GM12873 (cell line): ENCODE data around the gene PRDM16.

Source experiments
- CTCF ChIP-seq: IDR thresholded peaks from 2 replicates; pipeline ENCODE4 v1.5.1; 2012; ENCODE audit warnings: low read depth, mild to moderate bottlenecking, moderate library complexity, low read length, control low read depth; ENCODE audit not compliant: insufficient read depth; ENCODE audit errors: missing control alignments

Gene PRDM16

GRCh38 chr1:3359756-3360440, 290.9 kb downstream of the PRDM16 start:
- TF ChIP-seq CTCF = no peak

GRCh38 chr1:3360646-3361257, 291.7 kb downstream of the PRDM16 start:
- TF ChIP-seq CTCF = no peak

- TF ChIP-seq CTCF = no peak
These were observed 294.0 kb downstream of the PRDM16 start for GRCh38 chr1:3363023-3363422.

GRCh38 chr1:3363756-3364155, 294.8 kb downstream of the PRDM16 start:
- no peak for TF ChIP-seq CTCF

GRCh38 chr1:3364551-3364950, 295.5 kb downstream of the PRDM16 start:
- no peak for TF ChIP-seq CTCF

GRCh38 chr1:3364983-3365382, 296.0 kb downstream of the PRDM16 start:
- no peak for TF ChIP-seq CTCF

- TF ChIP-seq CTCF = no peak
These were observed 296.6 kb downstream of the PRDM16 start for GRCh38 chr1:3365523-3366125.
